Ectodermal cell (in vitro differentiated cells): ENCODE measurements around the gene KCTD17.

ENCODE experiments used
- H3K27ac ChIP-seq: 2 replicates; pipeline ENCODE4 v1.7.0; 2013; ENCODE audit warnings: mild to moderate bottlenecking, low read depth, low read length; ENCODE audit not compliant: insufficient read depth, poor library complexity, severe bottlenecking
- H3K27me3 ChIP-seq: 2 replicates; pipeline ENCODE4 v1.7.0; 2013; ENCODE audit warnings: mild to moderate bottlenecking, low read length; ENCODE audit not compliant: insufficient read depth, control insufficient read depth, poor library complexity, severe bottlenecking
- H3K36me3 ChIP-seq: one replicate; pipeline ENCODE4 v1.7.0; 2013; ENCODE audit warnings: low read length; ENCODE audit not compliant: control insufficient read depth, insufficient read depth
- H3K4me1 ChIP-seq: one replicate; pipeline ENCODE4 v1.7.0; 2013; ENCODE audit warnings: low read length; ENCODE audit not compliant: control insufficient read depth, insufficient read depth
- H3K4me3 ChIP-seq: 2 replicates; pipeline ENCODE4 v1.7.0; 2013; ENCODE audit warnings: low read depth, low read length, control low read depth; ENCODE audit not compliant: insufficient read depth
- H3K9me3 ChIP-seq: 2 replicates; pipeline ENCODE4 v1.7.0; 2013; ENCODE audit warnings: mild to moderate bottlenecking, low read length, moderate library complexity; ENCODE audit not compliant: control insufficient read depth
- WGBS, 2 experiments: methylation state at CpG; one replicate each; pipeline ENCODE4 v1.1.7; 2013; ENCODE audit warnings: missing lambda C conversion rate in 2 of 2; 5-methylcytosine and 5-hydroxymethylcytosine counted together

KCTD17 gene

GRCh38 chr22:37077802-37078448 lies 26.4 kb downstream of the KCTD17 start:
- Histone ChIP-seq H3K9me3 (no peaks in the 10 kb centered on the region), H3K27me3 (peaks cover 26% of the 10 kb centered on the region), H3K4me3 (no peak overlapping the region), H3K4me1 (no peaks in the 10 kb centered on the region), H3K36me3 (no peaks in the 10 kb centered on the region), H3K27ac (no peak overlapping the region)
- WGBS, 2 experiments = 47% methylated on average over 15 of the region's 15 CpGs

- Histone ChIP-seq H3K27me3 (peaks cover 23% of the 10 kb centered on the region), H3K36me3 (no peaks in the 10 kb centered on the region), H3K4me1 (no peaks in the 10 kb centered on the region), H3K9me3 (no peaks in the 10 kb centered on the region), H3K27ac (no peak overlapping the region), H3K4me3 (no peak overlapping the region)
- 70 to 78% methylated on average over 5 of the region's 5 CpGs for WGBS, 2 experiments
Measured at GRCh38 chr22:37079158-37079557, 27.6 kb downstream of the KCTD17 start.

- WGBS, 2 experiments = 76% methylated on average over 15 of the region's 15 CpGs
- H3K36me3 ChIP-seq = no peaks in the 10 kb centered on the region
- peaks cover 20% of the 10 kb centered on the region for H3K27me3 ChIP-seq
- no peaks in the 10 kb centered on the region for H3K4me1 ChIP-seq
- H3K9me3 ChIP-seq = no peaks in the 10 kb centered on the region
- no peak overlapping the region for H3K4me3 ChIP-seq
- H3K27ac ChIP-seq = no peak overlapping the region
Measured at GRCh38 chr22:37079668-37080171, 28.2 kb downstream of the KCTD17 start.

GRCh38 chr22:37080438-37080837 lies 28.9 kb downstream of the KCTD17 start:
- 93% methylated on average over 6 of the region's 6 CpGs for WGBS, 2 experiments
- no peak overlapping the region for H3K4me3 ChIP-seq
- H3K9me3 ChIP-seq = no peaks in the 10 kb centered on the region
- H3K27ac ChIP-seq = no peak overlapping the region
- no peaks in the 10 kb centered on the region for H3K4me1 ChIP-seq
- H3K27me3 ChIP-seq = peaks cover 13% of the 10 kb centered on the region
- no peaks in the 10 kb centered on the region for H3K36me3 ChIP-seq

GRCh38 chr22:37080838-37081237 lies 29.3 kb downstream of the KCTD17 start:
- no peaks in the 10 kb centered on the region for H3K4me1 ChIP-seq
- no peaks in the 10 kb centered on the region for H3K9me3 ChIP-seq
- H3K27ac ChIP-seq = no peak overlapping the region
- 94 to 95% methylated on average over 12 of the region's 12 CpGs for WGBS, 2 experiments
- H3K36me3 ChIP-seq = no peaks in the 10 kb centered on the region
- H3K27me3 ChIP-seq = peaks cover 13% of the 10 kb centered on the region
- no peak overlapping the region for H3K4me3 ChIP-seq

- H3K9me3 ChIP-seq = no peaks in the 10 kb centered on the region
- H3K4me1 ChIP-seq = no peaks in the 10 kb centered on the region
- no peaks in the 10 kb centered on the region for H3K36me3 ChIP-seq
- H3K4me3 ChIP-seq = no peak overlapping the region
- no peaks in the 10 kb centered on the region for H3K27me3 ChIP-seq
- 93 to 95% methylated on average over 10 of the region's 10 CpGs for WGBS, 2 experiments
- no peak overlapping the region for H3K27ac ChIP-seq
Measured at GRCh38 chr22:37082251-37082873, 30.8 kb downstream of the KCTD17 start.

- Histone ChIP-seq H3K4me3 (no peak overlapping the region), H3K4me1 (no peaks in the 10 kb centered on the region), H3K36me3 (no peaks in the 10 kb centered on the region), H3K27me3 (no peaks in the 10 kb centered on the region), H3K27ac (no peak overlapping the region), H3K9me3 (no peaks in the 10 kb centered on the region)
- 90 to 92% methylated on average over 6 of the region's 6 CpGs for WGBS, 2 experiments
Measured at GRCh38 chr22:37083914-37084313, 32.4 kb downstream of the KCTD17 start.

GRCh38 chr22:37084385-37084784 lies 32.8 kb downstream of the KCTD17 start:
- no peaks in the 10 kb centered on the region for H3K4me1 ChIP-seq
- H3K27me3 ChIP-seq = no peaks in the 10 kb centered on the region

GRCh38 chr22:37086184-37086583 lies 34.6 kb downstream of the KCTD17 start:
- no peaks in the 10 kb centered on the region for H3K27me3 ChIP-seq
- H3K27ac ChIP-seq = no peak overlapping the region
- H3K4me1 ChIP-seq = no peaks in the 10 kb centered on the region
- 90 to 93% methylated on average over 15 of the region's 15 CpGs for WGBS, 2 experiments
- H3K36me3 ChIP-seq = no peaks in the 10 kb centered on the region
- no peak overlapping the region for H3K4me3 ChIP-seq
- no peaks in the 10 kb centered on the region for H3K9me3 ChIP-seq

More at GRCh38 chr22:37084385-37084784, 32.8 kb downstream of the KCTD17 start:
- no peaks in the 10 kb centered on the region for H3K36me3 ChIP-seq
- H3K27ac ChIP-seq = no peak overlapping the region
- no peak overlapping the region for H3K4me3 ChIP-seq
- no peaks in the 10 kb centered on the region for H3K9me3 ChIP-seq
- WGBS, 2 experiments = 91 to 92% methylated on average over 10 of the region's 10 CpGs

- WGBS, 2 experiments = 52 to 63% methylated on average over 6 of the region's 6 CpGs
Measured at GRCh38 chr22:37088108-37088605, 36.6 kb downstream of the KCTD17 start.

More at GRCh38 chr22:37088108-37088605, 36.6 kb downstream of the KCTD17 start:
- no peak overlapping the region for H3K27ac ChIP-seq
- H3K4me1 ChIP-seq = peaks cover 6% of the 10 kb centered on the region
- no peaks in the 10 kb centered on the region for H3K27me3 ChIP-seq
- no peaks in the 10 kb centered on the region for H3K9me3 ChIP-seq
- H3K4me3 ChIP-seq = no peak overlapping the region
- no peaks in the 10 kb centered on the region for H3K36me3 ChIP-seq
